A549 (cell line): ENCODE measurements around the gene MYO7A. TPM values are rescaled to one million over a fixed set of nuclear protein-coding genes. Genes with fewer than 3 reads are reported as not detected.

Source experiments
- ATAC-seq, 2 experiments: fragments of 200-7000 bp in 1 of 2; fragments of >200 bp in 1 of 2; cut with Nextera tagmentation in 1 of 2; cut with Tn5 transposase in 1 of 2; 3 replicates each; pipeline versions ENCODE4 v1.8.0 to v1.9.1; 2018 to 2020; ENCODE audit warnings: mild to moderate bottlenecking in 1 of 2, moderate library complexity in 1 of 2
- CTCF ChIA-PET: fragments of 300-600 bp; sonication (Branson Sonifier 250); formaldehyde crosslinking; extraction: SDS; loops from one replicate; lab custom pipeline; 2021; ENCODE audit warnings: antibody characterized with exemption, inconsistent platforms; lab: Yijun Ruan, JAX
- POLR2A ChIA-PET: fragments of 350-600 bp; formaldehyde crosslinking; extraction: SDS; loops from one replicate; lab custom pipeline; 2021; ENCODE audit warnings: antibody characterized with exemption, inconsistent platforms; lab: Yijun Ruan, JAX
- DNase-seq, 2 experiments: peaks; one replicate each; pipeline versions ENCODE4 v3.0.0 to v3.0.0-alpha.2; 2011 to 2016; ENCODE audit warnings: low read depth in 1 of 2, low spot score in 1 of 2
- FAIRE-seq: peaks from 2 replicates; lab custom pipeline; 2011; peaks lifted over from hg19 to GRCh38; lab: Jason Lieb, UNC
- H3K27ac ChIP-seq, 2 experiments: fragments of >200 bp; sonication (Bioruptor Twin); formaldehyde crosslinking; 3 replicates each; pipeline ENCODE4 v1.5.1; 2016 to 2017
- H3K4me1 ChIP-seq: fragments of >200 bp; sonication (Bioruptor Twin); formaldehyde crosslinking; 3 replicates; pipeline ENCODE4 v1.6.1; 2016
- H3K4me2 ChIP-seq: fragments of >200 bp; sonication (Bioruptor Twin); formaldehyde crosslinking; 3 replicates; pipeline ENCODE4 v1.6.1; 2016
- H3K4me3 ChIP-seq: fragments of >200 bp; sonication (Bioruptor Twin); formaldehyde crosslinking; 3 replicates; pipeline ENCODE4 v1.5.1; 2016
- H3K9me3 ChIP-seq: fragments of >200 bp; sonication (Bioruptor Twin); formaldehyde crosslinking; 3 replicates; pipeline ENCODE4 v1.6.1; 2016
- CBX2 ChIP-seq: fragments of 200-600 bp; sonication (generic); IDR thresholded peaks from 2 replicates; pipeline ENCODE4 v1.6.1; 2016; ENCODE audit warnings: low read depth, mild to moderate bottlenecking, borderline replicate concordance
- CBX8 ChIP-seq: fragments of 200-600 bp; sonication (generic); IDR thresholded peaks from 2 replicates; pipeline ENCODE4 v1.6.1; 2016
- CEBPB ChIP-seq, 2 experiments: fragments of >200 bp in 1 of 2; sonication (Bioruptor Twin) in 1 of 2; formaldehyde crosslinking in 1 of 2; IDR thresholded peaks; 2 replicates each; pipeline ENCODE4 v1.6.1; 2012 to 2016
- CHD2 ChIP-seq: fragments of 150-350 bp; IDR thresholded peaks from 2 replicates; pipeline ENCODE4 v1.6.1; 2014; ENCODE audit warnings: low read length; ENCODE audit not compliant: partially characterized antibody
- EHF ChIP-seq: fragments of 250-450 bp; sonication (Bioruptor Pico); IDR thresholded peaks from 2 replicates; pipeline ENCODE4 v1.5.0; 2020; ENCODE audit warnings: mild to moderate bottlenecking
- ESRRA ChIP-seq: fragments of 150-350 bp; IDR thresholded peaks from 2 replicates; pipeline ENCODE4 v1.6.1; 2014; ENCODE audit warnings: mild to moderate bottlenecking, low read length, borderline replicate concordance
- FOSL2 ChIP-seq, 2 experiments: fragments of 450-650 bp in 1 of 2; fragments of >200 bp in 1 of 2; sonication (Bioruptor Twin) in 1 of 2; formaldehyde crosslinking; IDR thresholded peaks; 2 replicates each; pipeline versions ENCODE4 v1.5.0 to v1.6.1; 2016 to 2020; ENCODE audit warnings: mild to moderate bottlenecking in 1 of 2, moderate library complexity in 1 of 2
- FOXS1 ChIP-seq: fragments of 250-450 bp; sonication (Bioruptor Pico); IDR thresholded peaks from 2 replicates; pipeline ENCODE4 v1.5.0; 2020; ENCODE audit warnings: mild to moderate bottlenecking, moderate library complexity
- GATA3 ChIP-seq: IDR thresholded peaks from 2 replicates; pipeline ENCODE4 v1.6.1; 2012; ENCODE audit warnings: borderline replicate concordance
- HEYL ChIP-seq: fragments of 250-450 bp; sonication (Bioruptor Pico); IDR thresholded peaks from 2 replicates; pipeline ENCODE4 v1.8.0; 2021; ENCODE audit warnings: mild to moderate bottlenecking, moderate library complexity
- HOXA7 ChIP-seq: fragments of 250-450 bp; sonication (Bioruptor Pico); IDR thresholded peaks from 2 replicates; pipeline ENCODE4 v1.5.0; 2020; ENCODE audit warnings: mild to moderate bottlenecking, moderate library complexity
- HOXB5 ChIP-seq: fragments of 250-450 bp; sonication (Bioruptor Pico); IDR thresholded peaks from 2 replicates; pipeline ENCODE4 v1.5.0; 2020; ENCODE audit warnings: mild to moderate bottlenecking, moderate library complexity
- PBX3 ChIP-seq: IDR thresholded peaks from 2 replicates; pipeline ENCODE4 v1.6.1; 2012
- PHF8 ChIP-seq: fragments of 200-600 bp; sonication (generic); IDR thresholded peaks from 2 replicates; pipeline ENCODE4 v1.6.1; 2016; ENCODE audit warnings: low read depth, mild to moderate bottlenecking, antibody characterized with exemption, moderate library complexity, borderline replicate concordance
- POLR2A ChIP-seq: IDR thresholded peaks from 2 replicates; pipeline ENCODE4 v1.6.1; 2012; ENCODE audit warnings: mild to moderate bottlenecking, low read length
- RCOR1 ChIP-seq: fragments of 150-350 bp; IDR thresholded peaks from 2 replicates; pipeline ENCODE4 v1.6.1; 2014; ENCODE audit warnings: antibody characterized with exemption, low read length, low read depth
- ZC3H11A ChIP-seq: fragments of 450-650 bp; IDR thresholded peaks from 2 replicates; pipeline ENCODE4 v1.6.1; 2014; ENCODE audit warnings: antibody characterized with exemption, mild to moderate bottlenecking
- ZSCAN20 ChIP-seq: fragments of 250-450 bp; sonication (Bioruptor Pico); IDR thresholded peaks from 2 replicates; pipeline ENCODE4 v1.8.0; 2022; ENCODE audit warnings: mild to moderate bottlenecking, moderate library complexity
- WGBS: methylation state at CpG from one replicate; pipeline ENCODE4 v1.1.6; 2017; ENCODE audit errors: missing lambda C conversion rate; 5-methylcytosine and 5-hydroxymethylcytosine counted together
- polyA plus RNA-seq, 4 experiments: library from polyadenylated mRNA; depleted of rRNA in 3 of 4; stranded (reverse); fragments of >200 nt; fragmentation: RNase III in 1 of 4; extraction: RNeasy Plus Mini Kit Qiagen cat#74134 plus additional on column Dnase treatment in 1 of 4; gene quantifications; 2 replicates in 3 of 4; 3 replicates in 1 of 4; pipeline ENCODE4 v1.2.3, GENCODE V29; 2011 to 2017
- TF ChIP-seq, protein P1 (sequence below): fragments of 150-350 bp; IDR thresholded peaks from 2 replicates; pipeline ENCODE4 v1.6.1; 2014; ENCODE audit warnings: low read depth, mild to moderate bottlenecking, low read length
- TF ChIP-seq, protein P2 (sequence below): IDR thresholded peaks from 2 replicates; pipeline ENCODE4 v1.6.1; 2012

The MYO7A gene
- polyA plus RNA-seq, 2 of the 4 experiments (the other 2 are of a cell fraction), result 1.7 to 2.1 TPM

GRCh38 chr11:77201370-77201769, 73.3 kb downstream of the MYO7A start:
- Histone ChIP-seq H3K27ac (no peak overlapping the region), H3K9me3 (no peaks in the 10 kb centered on the region), H3K4me1 (no peaks in the 10 kb centered on the region), H3K4me2 (no peak overlapping the region)
- DNase-seq (no peak), ATAC-seq (no peak), FAIRE-seq (no peak)
- 70% methylated on average over 11 of the region's 11 CpGs for WGBS
- POLR2A ChIA-PET, result no interaction called here
- no peak for TF ChIP-seq POLR2A
- TF ChIP-seq, all 56 proteins: peak for 0
- CTCF ChIA-PET, result interaction anchor here (0.6 to 2.5 kb wide), 6 partner anchors 9 to 418 kb away, joined by 3 to 13 read pairs (median 9); no protein-coding TSS in a partner anchor
- no peak overlapping the region for H3K4me3 ChIP-seq

- CTCF ChIA-PET, result interaction anchor here (0.6 to 2.5 kb wide), 6 partner anchors 10 to 417 kb away, joined by 3 to 13 read pairs (median 9); no protein-coding TSS in a partner anchor
- H3K4me1 ChIP-seq, result no peaks in the 10 kb centered on the region
- DNase-seq, result no peak
- H3K27ac ChIP-seq, result no peak overlapping the region
- no peaks in the 10 kb centered on the region for H3K9me3 ChIP-seq
- H3K4me2 ChIP-seq, result no peak overlapping the region
- TF ChIP-seq ZC3H11A (no peak), ESRRA (no peak), FOXS1 (CRISPR knock-in tag) (no peak), FOSL2 (IDR thresholded peaks at IDR 0.05) (no peak), FOSL2 (CRISPR knock-in tag; IDR thresholded peaks at IDR 0.05) (no peak), ZSCAN20 (CRISPR knock-in tag) (no peak), HEYL (CRISPR knock-in tag) (no peak), HOXB5 (CRISPR knock-in tag) (no peak), EHF (CRISPR knock-in tag) (no peak), RCOR1 (no peak), PHF8 (no peak), CHD2 (no peak), CBX2 (no peak)
- POLR2A ChIA-PET, result no interaction called here
- WGBS, result 87% methylated on average over 16 of the region's 23 CpGs
- H3K4me3 ChIP-seq, result no peak overlapping the region
- no peak for FAIRE-seq
- no peak for ATAC-seq
Observed at GRCh38 chr11:77201991-77202841, 74.2 kb downstream of the MYO7A start.

DNA sequence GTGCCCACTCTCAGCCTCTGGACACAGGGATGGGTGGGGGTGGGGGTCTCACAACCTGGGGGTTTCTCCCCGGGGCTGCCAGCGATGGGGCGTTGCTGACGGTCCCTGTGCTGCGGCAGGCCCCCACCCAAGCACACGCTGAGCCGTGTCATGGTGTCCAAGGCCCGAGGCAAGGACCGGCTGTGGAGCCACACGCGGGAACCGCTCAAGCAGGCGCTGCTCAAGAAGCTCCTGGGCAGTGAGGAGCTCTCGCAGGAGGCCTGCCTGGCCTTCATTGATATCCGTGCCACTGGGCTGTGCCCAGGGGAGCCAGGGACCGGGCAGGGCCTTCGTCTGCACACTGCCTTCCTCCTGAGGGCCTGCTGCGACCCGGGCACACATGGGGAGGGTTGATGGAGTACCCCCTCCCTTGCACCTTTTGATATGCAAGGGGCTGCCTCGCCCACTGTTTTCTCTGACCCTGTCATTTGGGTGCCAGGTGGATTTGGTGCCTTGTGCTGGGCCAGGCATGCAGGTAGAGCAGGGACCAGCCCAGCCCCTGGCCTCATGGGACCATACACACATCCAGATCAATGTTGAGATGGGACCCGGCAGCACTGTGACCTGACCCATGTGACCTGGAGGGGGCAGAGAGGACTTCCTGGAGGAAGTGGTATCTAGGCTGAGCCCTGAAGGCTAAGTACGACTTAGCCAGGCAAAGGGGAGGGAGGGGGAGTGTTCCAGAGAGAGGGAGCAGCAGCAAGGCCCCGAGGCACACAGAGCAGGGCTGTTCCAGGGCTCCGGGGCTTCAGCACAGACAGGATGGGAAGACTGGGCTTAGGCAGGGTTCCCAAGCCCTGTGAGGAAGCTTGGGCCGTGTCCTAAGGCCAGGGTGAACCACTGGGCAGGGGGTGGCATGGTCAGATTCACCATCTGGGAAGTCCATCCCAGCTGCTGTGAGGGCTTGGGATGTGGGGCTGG, 75.2 kb downstream of the MYO7A start:
- H3K9me3 ChIP-seq, result no peaks in the 10 kb centered on the region
- no peak overlapping the region for H3K27ac ChIP-seq
- WGBS, result 78% methylated on average over 11 of the region's 25 CpGs
- CTCF ChIA-PET, result interaction anchor here (0.9 to 2.5 kb wide), 9 partner anchors 9 to 416 kb away, joined by 3 to 10 read pairs (median 6); partner anchors contain the start of gene MYO7A
- FAIRE-seq (no peak), DNase-seq (no peak), ATAC-seq (no peak)
- TF ChIP-seq CBX8 (no peak), ZSCAN20 (CRISPR knock-in tag) (no peak), HOXA7 (CRISPR knock-in tag) (no peak)
- H3K4me2 ChIP-seq, result no peak overlapping the region
- POLR2A ChIA-PET, result no interaction called here
- no peak overlapping the region for H3K4me3 ChIP-seq
- H3K4me1 ChIP-seq, result no peaks in the 10 kb centered on the region

DNA sequence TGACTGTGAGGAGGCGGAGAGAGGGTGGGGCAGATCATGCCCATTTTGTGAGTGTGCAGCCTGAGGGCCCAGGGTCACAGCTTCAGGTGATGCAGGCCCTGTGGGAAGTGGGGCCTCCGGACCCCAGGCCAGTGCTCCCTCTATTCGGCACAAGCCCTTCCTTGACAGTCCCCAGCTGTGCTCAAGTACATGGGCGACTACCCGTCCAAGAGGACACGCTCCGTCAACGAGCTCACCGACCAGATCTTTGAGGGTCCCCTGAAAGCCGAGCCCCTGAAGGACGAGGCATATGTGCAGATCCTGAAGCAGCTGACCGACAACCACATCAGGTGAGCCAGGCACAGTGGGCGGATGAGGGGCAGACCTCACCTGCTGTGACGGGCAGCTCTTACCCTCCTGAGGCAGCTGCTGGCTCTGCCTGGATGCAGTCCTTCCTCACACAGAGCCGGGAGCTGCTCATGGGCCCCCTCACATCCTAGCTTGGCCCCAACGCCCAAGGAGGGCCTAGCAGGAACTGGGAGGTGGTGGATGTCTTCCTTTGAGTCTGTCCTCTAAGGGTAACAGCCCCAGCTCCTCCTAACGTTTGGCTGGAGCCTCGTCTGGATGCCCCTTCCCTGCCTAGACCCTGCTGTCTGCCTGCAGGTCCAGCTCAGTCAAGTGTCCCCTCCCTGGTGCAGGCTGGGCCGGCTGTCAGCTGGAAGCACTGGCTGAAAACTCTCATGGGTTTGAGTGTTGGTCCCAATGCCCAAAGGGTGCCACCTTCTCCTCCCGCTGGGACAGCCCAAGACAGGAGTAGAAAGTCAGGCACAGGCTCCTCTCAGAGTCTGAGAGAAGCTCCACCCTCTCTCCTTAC, 76.1 kb downstream of the MYO7A start:
- ChIA-PET POLR2A (interaction anchor here (0.6 to 0.7 kb wide), 2 partner anchors 320 to 418 kb away, joined by 3 to 4 read pairs; no protein-coding TSS in a partner anchor), CTCF (interaction anchor here (0.9 to 1.9 kb wide), 8 partner anchors 10 to 842 kb away, joined by 3 to 6 read pairs (median 4); partner anchors contain the start of gene MYO7A)
- Histone ChIP-seq H3K4me1 (no peaks in the 10 kb centered on the region), H3K9me3 (no peaks in the 10 kb centered on the region), H3K27ac (no peak overlapping the region), H3K4me2 (no peak overlapping the region), H3K4me3 (no peak overlapping the region)
- WGBS, result 69% methylated on average over 9 of the region's 20 CpGs
- ATAC-seq, result no peak; a peak in 1 of 6 replicates
- TF ChIP-seq, protein P1, sequence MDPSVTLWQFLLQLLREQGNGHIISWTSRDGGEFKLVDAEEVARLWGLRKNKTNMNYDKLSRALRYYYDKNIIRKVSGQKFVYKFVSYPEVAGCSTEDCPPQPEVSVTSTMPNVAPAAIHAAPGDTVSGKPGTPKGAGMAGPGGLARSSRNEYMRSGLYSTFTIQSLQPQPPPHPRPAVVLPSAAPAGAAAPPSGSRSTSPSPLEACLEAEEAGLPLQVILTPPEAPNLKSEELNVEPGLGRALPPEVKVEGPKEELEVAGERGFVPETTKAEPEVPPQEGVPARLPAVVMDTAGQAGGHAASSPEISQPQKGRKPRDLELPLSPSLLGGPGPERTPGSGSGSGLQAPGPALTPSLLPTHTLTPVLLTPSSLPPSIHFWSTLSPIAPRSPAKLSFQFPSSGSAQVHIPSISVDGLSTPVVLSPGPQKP, result no peak
- no peak for TF ChIP-seq ESRRA
- TF ChIP-seq RCOR1, result no peak
- no peak for TF ChIP-seq PBX3
- TF ChIP-seq HOXA7 (CRISPR knock-in tag), result no peak
- no peak for TF ChIP-seq CEBPB (IDR thresholded peaks at IDR 0.05)
- TF ChIP-seq GATA3, result no peak
- TF ChIP-seq HOXB5 (CRISPR knock-in tag), result no peak
- TF ChIP-seq, protein P2, sequence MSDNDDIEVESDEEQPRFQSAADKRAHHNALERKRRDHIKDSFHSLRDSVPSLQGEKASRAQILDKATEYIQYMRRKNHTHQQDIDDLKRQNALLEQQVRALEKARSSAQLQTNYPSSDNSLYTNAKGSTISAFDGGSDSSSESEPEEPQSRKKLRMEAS, result no peak
- no peak for TF ChIP-seq POLR2A
- no peak for TF ChIP-seq PHF8
- no peak for FAIRE-seq
- DNase-seq, result no peak
